Kidney (tissue), 14 donors: ENCODE results near the gene ROCK2. TPM values are rescaled to one million over a fixed set of nuclear protein-coding genes. Genes with fewer than 3 reads are reported as not detected.
A peak's percentile ranks its signal among the peaks of the same experiment; 100 is the strongest.

Source experiments
- DNase-seq, 5 donors: peaks; one replicate each; pipeline ENCODE4 v3.0.0-alpha.2; 2013 to 2020
- FAIRE-seq: peaks from 2 replicates; lab custom pipeline; 2012; peaks lifted over from hg19 to GRCh38; lab: Jason Lieb, UNC
- H3K27ac ChIP-seq, 2 donors: one replicate each; pipeline ENCODE4 v1.7.0; 2013; ENCODE audit warnings: low read depth in 2 of 2, low read length in 2 of 2, inconsistent platforms in 1 of 2
- H3K27me3 ChIP-seq: one replicate; pipeline ENCODE4 v1.7.1; 2013; ENCODE audit warnings: low read length, inconsistent platforms; ENCODE audit not compliant: control insufficient read depth, insufficient read depth
- H3K36me3 ChIP-seq, 3 donors: one replicate each; pipeline versions ENCODE4 v1.7.0 to v1.7.1; 2013; ENCODE audit warnings: low read length in 3 of 3, control low read depth in 1 of 3, inconsistent platforms in 1 of 3; ENCODE audit not compliant: insufficient read depth in 3 of 3, control insufficient read depth in 2 of 3
- H3K4me1 ChIP-seq, 3 donors: one replicate each; pipeline versions ENCODE4 v1.7.0 to v1.7.1; 2013; ENCODE audit warnings: low read length in 3 of 3, inconsistent platforms in 1 of 3, low read depth in 1 of 3; ENCODE audit not compliant: control insufficient read depth in 2 of 3, insufficient read depth in 2 of 3
- H3K4me3 ChIP-seq, 3 donors: one replicate each; pipeline versions ENCODE4 v1.7.0 to v1.8.1; 2013; ENCODE audit warnings: low read length in 3 of 3, control low read depth in 1 of 3, inconsistent platforms in 1 of 3
- H3K9ac ChIP-seq, 3 donors: one replicate each; pipeline versions ENCODE4 v1.7.0 to v1.7.1; 2013; ENCODE audit warnings: low read length in 3 of 3, control low read depth in 1 of 3, inconsistent platforms in 1 of 3
- H3K9me3 ChIP-seq, 3 donors: one replicate each; pipeline versions ENCODE4 v1.7.0 to v1.7.1; 2013; ENCODE audit warnings: low read length in 3 of 3, control low read depth in 1 of 3, inconsistent platforms in 1 of 3; ENCODE audit not compliant: control insufficient read depth in 2 of 3, insufficient read depth in 1 of 3
- intact Hi-C: fragments of 100-400 bp; cut with DNase I; formaldehyde crosslinking; loops from one replicate; pipeline ENCODE4 v1.11.1; 2022
- polyA plus RNA-seq: library from polyadenylated mRNA; stranded (reverse); fragments of 350-450 nt; fragmentation: Illumina TruSeq; extraction: RNeasy Lipid Tissue Mini Kit (QIAGEN cat#74804); gene quantifications from one replicate; pipeline ENCODE4 v1.2.3, GENCODE V29; 2014; ENCODE audit warnings: low read depth, low replicate concordance; ENCODE audit not compliant: insufficient read depth
- total RNA-seq: library from RNA; stranded (reverse); fragmentation: NEBNext Ultra II Directional; extraction: Animal tissue kit (Norgen Biotek cat#: 25700); gene quantifications from one replicate; pipeline ENCODE4 v1.2.1, GENCODE V29; 2021
- TF ChIP-seq, protein P1 (sequence below): IDR thresholded peaks from 3 replicates; pipeline ENCODE4 v1.5.1; 2012; ENCODE audit warnings: mild to moderate bottlenecking, moderate library complexity, borderline replicate concordance; ENCODE audit not compliant: insufficient read depth; ENCODE audit errors: extremely low read depth
- donor health status: control.
- donor health status: control.
- donor health status: control.
- donor health status: control.
- donor health status: control.
- donor health status: DM: yes; HTN: yes; CAD: no.
- donor health status: Normal renal cell carcinoma (clear cell type).

Gene ROCK2
- total and polyA plus RNA-seq, 2 donors from 2014 or later, result 6.7 to 58.3 TPM

DNA sequence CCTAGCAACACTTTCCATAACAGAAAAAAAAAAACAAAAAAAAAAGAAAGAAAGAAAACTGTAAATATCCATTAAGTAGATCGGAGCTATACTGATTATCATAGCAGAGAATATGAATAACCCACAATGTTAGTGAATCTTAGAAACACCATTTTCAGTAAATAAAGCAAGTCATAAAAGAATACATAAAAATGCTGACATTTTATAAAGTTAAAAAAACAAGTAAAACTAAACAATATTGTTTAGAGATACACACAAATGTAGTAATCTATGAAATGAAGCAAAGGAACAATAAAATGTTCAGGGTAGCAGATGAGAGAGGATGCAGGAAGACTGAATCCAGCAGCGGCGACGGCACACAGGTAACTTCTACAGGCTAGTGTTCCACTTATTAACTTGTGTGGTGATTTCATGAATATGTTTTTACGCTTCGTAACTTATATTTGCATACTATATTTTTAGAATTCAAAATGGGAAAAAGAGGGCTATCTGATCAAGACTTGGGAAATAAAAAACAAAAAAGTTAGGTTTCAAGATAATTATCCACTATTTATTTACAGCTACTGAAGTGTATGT is 4.8 kb downstream of the ROCK2 start:
- Histone ChIP-seq H3K27ac (no peak overlapping the region), H3K4me1 (peaks cover 4 to 16% (median 5%) of the 10 kb centered on the region in 3 donors), H3K9ac (no peak overlapping the region), H3K4me3 (peak overlapping the region in 1 of 3 donors; percentile 11), H3K36me3 (no peaks in the 10 kb centered on the region), H3K9me3 (no peaks in the 10 kb centered on the region), H3K27me3 (no peaks in the 10 kb centered on the region)
- intact Hi-C loops, result no loop called here
- FAIRE-seq (no peak), DNase-seq (no peak)
- TF ChIP-seq, protein P1, sequence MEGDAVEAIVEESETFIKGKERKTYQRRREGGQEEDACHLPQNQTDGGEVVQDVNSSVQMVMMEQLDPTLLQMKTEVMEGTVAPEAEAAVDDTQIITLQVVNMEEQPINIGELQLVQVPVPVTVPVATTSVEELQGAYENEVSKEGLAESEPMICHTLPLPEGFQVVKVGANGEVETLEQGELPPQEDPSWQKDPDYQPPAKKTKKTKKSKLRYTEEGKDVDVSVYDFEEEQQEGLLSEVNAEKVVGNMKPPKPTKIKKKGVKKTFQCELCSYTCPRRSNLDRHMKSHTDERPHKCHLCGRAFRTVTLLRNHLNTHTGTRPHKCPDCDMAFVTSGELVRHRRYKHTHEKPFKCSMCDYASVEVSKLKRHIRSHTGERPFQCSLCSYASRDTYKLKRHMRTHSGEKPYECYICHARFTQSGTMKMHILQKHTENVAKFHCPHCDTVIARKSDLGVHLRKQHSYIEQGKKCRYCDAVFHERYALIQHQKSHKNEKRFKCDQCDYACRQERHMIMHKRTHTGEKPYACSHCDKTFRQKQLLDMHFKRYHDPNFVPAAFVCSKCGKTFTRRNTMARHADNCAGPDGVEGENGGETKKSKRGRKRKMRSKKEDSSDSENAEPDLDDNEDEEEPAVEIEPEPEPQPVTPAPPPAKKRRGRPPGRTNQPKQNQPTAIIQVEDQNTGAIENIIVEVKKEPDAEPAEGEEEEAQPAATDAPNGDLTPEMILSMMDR, result no peak

DNA sequence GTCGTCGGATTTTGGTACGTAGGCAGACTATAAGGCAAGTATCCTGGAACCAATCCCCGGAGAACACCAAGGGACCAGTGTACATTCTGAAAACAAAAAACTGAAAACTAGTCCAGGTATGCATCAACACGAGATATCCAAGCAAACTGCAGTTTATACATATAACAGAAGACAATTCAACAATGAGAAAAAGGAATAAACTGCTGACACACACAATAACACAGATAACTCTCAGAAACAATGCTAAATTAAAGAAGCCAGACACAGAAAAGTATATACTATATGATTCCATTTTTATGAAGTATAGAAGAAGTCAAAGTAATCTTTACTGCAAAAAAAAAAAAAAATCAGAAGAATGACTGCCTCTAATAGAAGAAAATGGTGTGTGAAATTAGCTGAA is 5.9 kb downstream of the ROCK2 start:
- TF ChIP-seq, protein P1, result no peak
- Histone ChIP-seq H3K9me3 (no peaks in the 10 kb centered on the region), H3K9ac (no peak overlapping the region), H3K4me1 (peaks cover 4 to 16% (median 5%) of the 10 kb centered on the region in 3 donors), H3K27ac (no peak overlapping the region), H3K36me3 (no peaks in the 10 kb centered on the region), H3K4me3 (no peak overlapping the region), H3K27me3 (no peaks in the 10 kb centered on the region)
- FAIRE-seq, result no peak
- DNase-seq, result no peak
- intact Hi-C loops, result no loop called here

DNA sequence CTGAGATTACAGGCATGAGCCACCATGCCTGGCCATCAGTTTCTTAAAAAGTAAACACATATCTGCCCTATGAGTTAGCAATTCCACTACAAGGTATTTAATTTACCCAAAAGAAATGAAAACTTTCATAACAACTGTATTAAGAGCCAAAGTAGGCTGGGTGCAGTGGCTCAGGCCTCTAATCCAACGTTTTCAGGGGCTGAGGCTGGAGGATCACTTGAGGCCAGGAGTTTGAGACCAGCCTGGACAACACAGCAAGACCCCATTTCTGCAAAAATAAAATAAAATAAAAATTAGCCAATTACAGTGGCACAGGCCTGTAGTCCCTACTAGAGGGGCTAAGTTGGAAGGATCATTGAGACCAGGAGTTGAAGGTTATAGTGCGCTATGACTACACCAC is 6.5 kb downstream of the ROCK2 start:
- H3K9me3 ChIP-seq, result no peaks in the 10 kb centered on the region
- no peak overlapping the region for H3K9ac ChIP-seq
- FAIRE-seq, result no peak
- no peak overlapping the region for H3K27ac ChIP-seq
- intact Hi-C loops, result no loop called here
- H3K36me3 ChIP-seq, result no peaks in the 10 kb centered on the region
- TF ChIP-seq, protein P1, result no peak
- H3K4me1 ChIP-seq, result peaks cover 4 to 16% (median 5%) of the 10 kb centered on the region in 3 donors
- no peaks in the 10 kb centered on the region for H3K27me3 ChIP-seq
- H3K4me3 ChIP-seq, result no peak overlapping the region
- DNase-seq, result no peak

DNA sequence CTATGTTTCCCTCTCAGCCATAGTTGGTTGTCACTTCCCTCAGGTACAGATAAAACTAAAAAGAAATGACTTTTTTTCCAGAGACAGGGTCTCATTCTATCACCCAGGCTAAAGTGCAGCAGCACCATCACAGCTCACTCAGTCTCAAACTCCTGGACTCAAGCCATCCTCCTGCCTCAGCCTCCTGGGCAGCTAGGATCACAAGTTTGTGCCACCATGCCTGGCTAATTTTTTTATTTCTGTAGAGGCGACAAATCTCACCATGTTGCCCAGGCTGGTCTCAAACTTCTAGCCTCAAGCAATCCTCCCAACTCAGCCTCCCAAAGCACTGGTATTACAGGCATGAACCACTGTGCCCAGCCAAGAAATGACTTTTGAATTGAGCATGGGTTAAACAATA is 8.2 kb downstream of the ROCK2 start:
- Histone ChIP-seq H3K9ac (no peak overlapping the region), H3K36me3 (no peaks in the 10 kb centered on the region), H3K9me3 (peaks cover 0 to 4% (median 0%) of the 10 kb centered on the region in 3 donors), H3K27me3 (no peaks in the 10 kb centered on the region), H3K4me3 (no peak overlapping the region), H3K4me1 (peaks cover 0 to 11% (median 2%) of the 10 kb centered on the region in 3 donors), H3K27ac (no peak overlapping the region)
- intact Hi-C loops, result no loop called here
- FAIRE-seq, result no peak
- TF ChIP-seq, protein P1, result no peak
- DNase-seq, result no peak
